Ectodermal cell (in vitro differentiated cells): Measurements from ENCODE around the gene ZKSCAN2.

Source experiments
- H3K27ac ChIP-seq: 2 replicates; pipeline ENCODE4 v1.7.0; 2013; ENCODE audit warnings: mild to moderate bottlenecking, low read depth, low read length; ENCODE audit not compliant: insufficient read depth, poor library complexity, severe bottlenecking
- H3K27me3 ChIP-seq: 2 replicates; pipeline ENCODE4 v1.7.0; 2013; ENCODE audit warnings: mild to moderate bottlenecking, low read length; ENCODE audit not compliant: insufficient read depth, control insufficient read depth, poor library complexity, severe bottlenecking
- H3K36me3 ChIP-seq: one replicate; pipeline ENCODE4 v1.7.0; 2013; ENCODE audit warnings: low read length; ENCODE audit not compliant: control insufficient read depth, insufficient read depth
- H3K4me1 ChIP-seq: one replicate; pipeline ENCODE4 v1.7.0; 2013; ENCODE audit warnings: low read length; ENCODE audit not compliant: control insufficient read depth, insufficient read depth
- H3K4me3 ChIP-seq: 2 replicates; pipeline ENCODE4 v1.7.0; 2013; ENCODE audit warnings: low read depth, low read length, control low read depth; ENCODE audit not compliant: insufficient read depth
- H3K9me3 ChIP-seq: 2 replicates; pipeline ENCODE4 v1.7.0; 2013; ENCODE audit warnings: mild to moderate bottlenecking, low read length, moderate library complexity; ENCODE audit not compliant: control insufficient read depth
- WGBS, 2 experiments: methylation state at CpG; one replicate each; pipeline ENCODE4 v1.1.7; 2013; ENCODE audit warnings: missing lambda C conversion rate in 2 of 2; 5-methylcytosine and 5-hydroxymethylcytosine counted together

The ZKSCAN2 gene

GRCh38 chr16:25198021-25198420, 59.6 kb downstream of the ZKSCAN2 start:
- 91 to 97% methylated on average over 4 of the region's 4 CpGs for WGBS, 2 experiments
- Histone ChIP-seq H3K9me3 (no peaks in the 10 kb centered on the region), H3K27ac (no peak overlapping the region), H3K4me3 (no peak overlapping the region), H3K36me3 (no peaks in the 10 kb centered on the region), H3K4me1 (no peaks in the 10 kb centered on the region), H3K27me3 (no peaks in the 10 kb centered on the region)

DNA sequence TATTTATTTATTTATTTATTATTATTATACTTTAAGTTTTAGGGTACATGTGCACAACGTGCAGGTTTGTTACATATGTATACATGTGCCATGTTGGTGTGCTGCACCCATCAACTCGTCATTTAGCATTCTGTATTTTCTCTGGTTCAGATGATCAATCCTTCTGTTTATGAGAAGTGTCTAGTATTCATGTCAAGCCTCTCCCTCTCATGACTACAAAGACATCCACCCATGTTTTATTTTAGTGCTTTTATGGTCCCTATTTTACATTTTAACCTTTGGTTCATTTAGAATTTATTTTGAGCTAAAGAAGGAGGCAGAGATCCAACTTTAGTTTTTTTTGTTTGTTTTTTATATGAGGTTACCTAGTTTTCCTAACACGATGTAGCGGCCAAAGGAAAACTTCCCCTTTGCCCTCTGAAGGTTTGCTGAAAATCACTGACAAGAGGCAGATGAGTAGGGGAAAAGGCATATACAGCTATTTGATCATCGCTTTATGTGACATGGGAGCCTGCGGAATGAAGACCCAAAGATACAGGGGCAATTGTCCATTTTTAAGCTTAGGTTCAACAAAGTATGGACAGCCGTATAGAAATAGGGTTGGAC, 63.3 kb downstream of the ZKSCAN2 start:
- Histone ChIP-seq H3K27me3 (no peaks in the 10 kb centered on the region), H3K4me1 (no peaks in the 10 kb centered on the region), H3K9me3 (no peaks in the 10 kb centered on the region), H3K36me3 (no peaks in the 10 kb centered on the region), H3K4me3 (no peak overlapping the region), H3K27ac (no peak overlapping the region)
- 95 to 97% methylated on average over 6 to 7 of the region's 7 CpGs for WGBS, 2 experiments

DNA sequence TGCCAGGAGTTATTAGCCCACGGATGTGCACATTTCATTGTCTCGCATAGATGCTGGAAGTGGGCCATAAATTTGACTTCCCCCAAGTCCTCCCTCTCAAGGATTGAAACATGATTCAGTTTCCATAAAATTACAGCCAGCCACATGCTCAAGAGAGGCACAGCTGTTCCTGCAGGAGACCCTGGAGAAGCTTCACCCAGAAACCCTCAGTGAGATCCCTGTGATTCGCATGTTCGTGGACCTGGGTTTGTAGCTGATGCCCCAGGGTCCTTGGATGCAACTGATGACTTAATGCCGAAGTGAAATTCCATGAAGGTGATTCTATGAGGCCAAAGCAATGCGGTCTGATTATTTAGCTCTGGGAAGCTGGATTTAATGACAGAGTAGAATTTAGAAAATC, 65.5 kb downstream of the ZKSCAN2 start:
- WGBS, 2 experiments, result 92 to 94% methylated on average over 6 of the region's 6 CpGs
- H3K4me3 ChIP-seq, result no peak overlapping the region
- no peaks in the 10 kb centered on the region for H3K9me3 ChIP-seq
- no peaks in the 10 kb centered on the region for H3K4me1 ChIP-seq
- no peaks in the 10 kb centered on the region for H3K36me3 ChIP-seq
- H3K27ac ChIP-seq, result no peak overlapping the region
- H3K27me3 ChIP-seq, result no peaks in the 10 kb centered on the region

DNA sequence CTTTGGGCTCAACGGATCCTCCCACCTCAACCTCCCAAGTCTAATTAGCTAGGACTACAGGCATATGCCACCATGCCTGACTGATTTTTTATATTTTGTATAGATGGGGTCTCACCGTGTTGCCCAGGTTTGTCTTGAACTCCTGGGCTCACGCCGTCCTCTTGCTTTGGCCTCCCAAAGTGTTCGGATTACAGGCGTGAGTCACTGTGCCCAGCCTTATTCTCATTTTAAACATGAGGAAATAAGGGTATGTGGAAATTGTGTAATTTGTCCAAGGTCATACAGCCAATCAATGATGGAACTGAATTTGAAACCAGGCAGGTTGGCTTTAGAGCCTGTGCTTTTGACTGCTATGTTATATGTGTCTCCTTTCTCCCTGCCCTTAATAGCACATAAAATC, 68.3 kb downstream of the ZKSCAN2 start:
- no peak overlapping the region for H3K4me3 ChIP-seq
- WGBS, 2 experiments, result 88 to 92% methylated on average over 6 of the region's 6 CpGs

DNA sequence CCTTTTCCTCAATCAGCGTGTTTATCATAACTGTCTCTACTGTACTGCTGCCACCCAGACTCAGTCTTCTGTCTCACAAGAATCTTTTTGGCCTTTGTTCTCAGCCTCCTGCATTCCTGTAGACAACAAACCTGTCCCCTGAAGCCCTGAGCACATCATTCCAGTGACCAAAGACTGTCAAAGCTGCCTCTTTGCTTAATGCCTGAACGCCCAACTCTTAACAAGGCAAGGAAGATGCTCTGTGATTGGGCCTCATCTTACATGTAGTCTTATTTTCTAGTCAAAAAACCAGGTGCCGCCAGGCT, 70.2 kb downstream of the ZKSCAN2 start:
- no peak overlapping the region for H3K27ac ChIP-seq
- H3K4me1 ChIP-seq, result no peaks in the 10 kb centered on the region
- H3K36me3 ChIP-seq, result no peaks in the 10 kb centered on the region
- H3K9me3 ChIP-seq, result no peaks in the 10 kb centered on the region
- H3K4me3 ChIP-seq, result no peak overlapping the region
- no peaks in the 10 kb centered on the region for H3K27me3 ChIP-seq
- 89 to 94% methylated on average over 3 of the region's 3 CpGs for WGBS, 2 experiments

More for the DNA sequence above, 68.3 kb downstream of the ZKSCAN2 start:
- H3K36me3 ChIP-seq, result no peaks in the 10 kb centered on the region
- no peaks in the 10 kb centered on the region for H3K9me3 ChIP-seq
- H3K27me3 ChIP-seq, result no peaks in the 10 kb centered on the region
- no peaks in the 10 kb centered on the region for H3K4me1 ChIP-seq
- no peak overlapping the region for H3K27ac ChIP-seq
